Stimulated activated CD8-positive, alpha-beta memory T cell treated with anti-CD3 and anti-CD28 coated beads, Interleukin-4, amount 100 ng/mL, for 48 hours (primary cell): ENCODE measurements around the gene C11orf65.
"Not testable (repeated sequence)": the region's sequence is repeated elsewhere in the genome, so short reads cannot be mapped to it uniquely, and the experiment has no call there.

ENCODE experiments used
- DNase-seq: peaks from one replicate; pipeline ENCODE4 v3.0.0-alpha.2; 2020

The C11orf65 gene

GRCh38 chr11:108472681-108473080 is 5.4 kb upstream of the C11orf65 start:
- no peak for DNase-seq

GRCh38 chr11:108468478-108468864 is 1.1 kb upstream of the C11orf65 start:
- no peak for DNase-seq

- DNase-seq, result no peak
Observed at GRCh38 chr11:108466405-108466804, 924 bp downstream of the C11orf65 start.

- DNase-seq, result no peak
Observed at GRCh38 chr11:108453207-108453835, 14.0 kb downstream of the C11orf65 start.

- not testable (repeated sequence) for DNase-seq
Observed at GRCh38 chr11:108441445-108441844, 25.9 kb downstream of the C11orf65 start.

GRCh38 chr11:108436594-108436993 is 30.7 kb downstream of the C11orf65 start:
- no peak for DNase-seq

- DNase-seq, result no peak
Observed at GRCh38 chr11:108435066-108435465, 32.3 kb downstream of the C11orf65 start.

- no peak for DNase-seq
Observed at GRCh38 chr11:108432783-108433182, 34.5 kb downstream of the C11orf65 start.

GRCh38 chr11:108431997-108432396 is 35.3 kb downstream of the C11orf65 start:
- no peak for DNase-seq

GRCh38 chr11:108431370-108431769 is 36.0 kb downstream of the C11orf65 start:
- no peak for DNase-seq

- DNase-seq, result peak; percentile 25
Observed at GRCh38 chr11:108417551-108417950, 49.8 kb downstream of the C11orf65 start.

GRCh38 chr11:108414958-108415357 is 52.4 kb downstream of the C11orf65 start:
- no peak for DNase-seq

GRCh38 chr11:108405706-108406105 is 61.6 kb downstream of the C11orf65 start:
- no peak for DNase-seq

GRCh38 chr11:108403052-108403451 is 64.3 kb downstream of the C11orf65 start:
- no peak for DNase-seq

- DNase-seq, result no peak
Observed at GRCh38 chr11:108402241-108402640, 65.1 kb downstream of the C11orf65 start.

GRCh38 chr11:108398439-108398838 is 68.9 kb downstream of the C11orf65 start:
- no peak for DNase-seq

GRCh38 chr11:108396672-108397071 is 70.7 kb downstream of the C11orf65 start:
- not testable (repeated sequence) for DNase-seq

- DNase-seq, result no peak
Observed at GRCh38 chr11:108394744-108395284, 72.5 kb downstream of the C11orf65 start.

- DNase-seq, result no peak
Observed at GRCh38 chr11:108393046-108393445, 74.3 kb downstream of the C11orf65 start.

- no peak for DNase-seq
Observed at GRCh38 chr11:108392353-108392752, 75.0 kb downstream of the C11orf65 start.

- DNase-seq, result no peak
Observed at GRCh38 chr11:108388576-108388975, 78.8 kb downstream of the C11orf65 start.

GRCh38 chr11:108373505-108373904 is 93.8 kb downstream of the C11orf65 start:
- DNase-seq, result not testable (repeated sequence)

- DNase-seq, result no peak
Observed at GRCh38 chr11:108370990-108371389, 96.3 kb downstream of the C11orf65 start.

- DNase-seq, result no peak
Observed at GRCh38 chr11:108370315-108370714, 97.0 kb downstream of the C11orf65 start.

GRCh38 chr11:108369064-108369463 is 98.3 kb downstream of the C11orf65 start:
- no peak for DNase-seq
